IMR-90 (cell line): Measurements from ENCODE around the gene CARMIL1. TPM values are rescaled to one million over a fixed set of nuclear protein-coding genes. Genes with fewer than 3 reads are reported as not detected.

Experiments used
- ATAC-seq: fragments of 200-7000 bp; cut with Tn5 transposase; 2 replicates; pipeline ENCODE4 v1.9.1; 2020; ENCODE audit warnings: low read depth, mild to moderate bottlenecking, moderate library complexity
- BruUV-seq: library from RNA; stranded (reverse); fragments of 400-500 nt; replicated peaks from 2 replicates; lab custom pipeline; 2021; lab: Mats Ljungman, UMichigan
- CTCF ChIA-PET: fragments of 300-600 bp; formaldehyde crosslinking; extraction: SDS; loops from one replicate; lab custom pipeline; 2021; ENCODE audit warnings: antibody characterized with exemption; lab: Yijun Ruan, JAX
- POLR2A ChIA-PET: fragments of 300-600 bp; sonication (Branson Sonifier 250); formaldehyde crosslinking; loops from one replicate; lab custom pipeline; 2022; ENCODE audit warnings: antibody characterized with exemption; ENCODE audit not compliant: unreplicated experiment; lab: Charles Lee
- DNase-seq: peaks from one replicate; pipeline ENCODE4 v3.0.0; 2013
- H2AFZ ChIP-seq: replicated peaks from 2 replicates; pipeline ENCODE3; 2013; ENCODE audit warnings: low read length, mild to moderate bottlenecking; ENCODE audit not compliant: poor library complexity
- H2AK5ac ChIP-seq: 2 replicates; pipeline ENCODE4 v1.6.1; 2013; ENCODE audit warnings: low read depth, low read length, inconsistent platforms
- H2AK9ac ChIP-seq: replicated peaks from 2 replicates; pipeline ENCODE3; 2013; ENCODE audit warnings: mild to moderate bottlenecking, low read depth, low read length, moderate library complexity; ENCODE audit not compliant: poor library complexity
- H2BK120ac ChIP-seq: 2 replicates; pipeline ENCODE4 v1.6.1; 2013; ENCODE audit warnings: low read depth, low read length, inconsistent platforms
- H2BK15ac ChIP-seq: 3 replicates; pipeline ENCODE4 v1.6.1; 2013; ENCODE audit warnings: low read depth, low read length, inconsistent platforms
- H2BK20ac ChIP-seq: 2 replicates; pipeline ENCODE4 v1.6.1; 2013; ENCODE audit warnings: low read depth, mild to moderate bottlenecking, inconsistent platforms, low read length, moderate library complexity
- H2BK5ac ChIP-seq: 2 replicates; pipeline ENCODE4 v1.6.1; 2013; ENCODE audit warnings: mild to moderate bottlenecking, low read depth, low read length, inconsistent platforms; ENCODE audit not compliant: poor library complexity, severe bottlenecking
- H3K14ac ChIP-seq: replicated peaks from 2 replicates; pipeline ENCODE4 v1.6.1; 2013; ENCODE audit warnings: low read depth, low read length, inconsistent platforms
- H3K18ac ChIP-seq: 2 replicates; pipeline ENCODE4 v1.6.1; 2013; ENCODE audit warnings: low read depth, low read length, control low read depth
- H3K23ac ChIP-seq: 2 replicates; pipeline ENCODE4 v1.6.1; 2013; ENCODE audit warnings: low read depth, low read length, inconsistent platforms
- H3K27ac ChIP-seq: 2 replicates; pipeline ENCODE4 v1.5.1; 2013; ENCODE audit warnings: mild to moderate bottlenecking, control low read depth, low read length; ENCODE audit not compliant: insufficient read depth
- H3K27me3 ChIP-seq: 2 replicates; pipeline ENCODE4 v1.6.1; 2013; ENCODE audit warnings: low read length; ENCODE audit not compliant: control insufficient read depth, insufficient read depth
- H3K36me3 ChIP-seq: 2 replicates; pipeline ENCODE4 v1.6.1; 2013; ENCODE audit warnings: low read length, mixed read lengths; ENCODE audit not compliant: control insufficient read depth, insufficient read depth
- H3K4ac ChIP-seq: 2 replicates; pipeline ENCODE4 v1.6.1; 2013; ENCODE audit warnings: low read depth, low read length, inconsistent platforms
- H3K4me1 ChIP-seq: 2 replicates; pipeline ENCODE4 v1.6.1; 2013; ENCODE audit warnings: low read length, mixed read lengths; ENCODE audit not compliant: control insufficient read depth, insufficient read depth
- H3K4me2 ChIP-seq: 2 replicates; pipeline ENCODE4 v1.6.1; 2013; ENCODE audit warnings: low read depth, mild to moderate bottlenecking, control low read depth, low read length, moderate library complexity
- H3K4me3 ChIP-seq: 2 replicates; pipeline ENCODE4 v1.5.1; 2013; ENCODE audit warnings: low read depth, mild to moderate bottlenecking, control low read depth, low read length, moderate library complexity; ENCODE audit not compliant: insufficient read depth
- H3K56ac ChIP-seq: 2 replicates; pipeline ENCODE4 v1.6.1; 2013; ENCODE audit warnings: low read length, inconsistent platforms; ENCODE audit not compliant: insufficient read depth; ENCODE audit errors: extremely low read depth
- H3K79me1 ChIP-seq, 2 experiments: 2 replicates each; pipeline ENCODE4 v1.6.1; 2013; ENCODE audit warnings: low read length in 2 of 2, inconsistent platforms in 1 of 2, low read depth in 1 of 2
- H3K9ac ChIP-seq: 2 replicates; pipeline ENCODE4 v1.6.1; 2013; ENCODE audit warnings: low read depth, low read length, control low read depth
- H3K9me1 ChIP-seq: 2 replicates; pipeline ENCODE4 v1.6.1; 2013; ENCODE audit warnings: low read length, inconsistent platforms; ENCODE audit not compliant: insufficient read depth
- H3K9me3 ChIP-seq: 2 replicates; pipeline ENCODE4 v1.6.1; 2013; ENCODE audit warnings: low read length; ENCODE audit not compliant: control insufficient read depth, insufficient read depth
- H4K20me1 ChIP-seq: 2 replicates; pipeline ENCODE4 v1.6.1; 2013; ENCODE audit warnings: low read length, inconsistent platforms; ENCODE audit not compliant: insufficient read depth
- H4K5ac ChIP-seq: 2 replicates; pipeline ENCODE4 v1.6.1; 2013; ENCODE audit warnings: mild to moderate bottlenecking, low read depth, low read length, control low read depth
- H4K8ac ChIP-seq, 2 experiments: 2 replicates each; pipeline ENCODE4 v1.6.1; 2013; ENCODE audit warnings: low read depth in 2 of 2, low read length in 2 of 2, control low read depth in 1 of 2, inconsistent platforms in 1 of 2
- H4K91ac ChIP-seq: 2 replicates; pipeline ENCODE4 v1.6.1; 2013; ENCODE audit warnings: low read depth, low read length, inconsistent platforms; ENCODE audit not compliant: insufficient read depth
- CEBPB ChIP-seq: IDR thresholded peaks from 2 replicates; pipeline ENCODE4 v1.6.1; 2012; ENCODE audit warnings: low read depth, low read length, improper control_type of control experiment
- FOS ChIP-seq: fragments of 150-350 bp; IDR thresholded peaks from 2 replicates; pipeline ENCODE4 v1.6.1; 2016; ENCODE audit warnings: low read depth, low read length
- whole genome bisulfite sequencing, 2 experiments: methylation state at CpG; one replicate each; pipeline versions ENCODE4 v1.1.5 to v1.1.7; 2013; ENCODE audit warnings: missing lambda C conversion rate in 2 of 2; ENCODE audit not compliant: insufficient read length in 1 of 2; ENCODE audit errors: extremely low coverage in 2 of 2; 5-methylcytosine and 5-hydroxymethylcytosine counted together
- dilution Hi-C: fragments of 300-500 bp; cut with HindIII; formaldehyde crosslinking; loops from one replicate; pipeline ENCODE4 v1.14.3; 2018; ENCODE audit warnings: low sequenced_read_pairs; ENCODE audit not compliant: unreplicated experiment
- in situ Hi-C: fragments of 300-500 bp; cut with MboI; formaldehyde crosslinking; loops from 3 replicates; pipeline ENCODE4 v1.14.3; 2019; ENCODE audit warnings: low sequenced_read_pairs, inconsistent platforms, mixed read lengths
- intact Hi-C: fragments of 100-400 bp; cut with micrococcal nuclease; formaldehyde crosslinking; loops from 2 replicates; pipeline ENCODE4 v1.10.0; 2022
- polyA plus RNA-seq, 3 experiments: library from polyadenylated mRNA; depleted of rRNA; stranded (reverse); fragments of >200 nt; gene quantifications; 2 replicates each; pipeline ENCODE4 v1.2.3, GENCODE V29; 2012; ENCODE audit warnings: low replicate concordance in 1 of 3
- total RNA-seq: library from RNA; depleted of rRNA; stranded (reverse); fragments of >200 nt; gene quantifications from 2 replicates; pipeline ENCODE4 v1.2.3, GENCODE V29; 2012

Gene CARMIL1
- total and polyA plus RNA-seq, 2 of the 4 experiments (the other 2 are of a cell fraction) = 1.3 to 2.9 TPM

GRCh38 chr6:25343984-25344383 is 64.8 kb downstream of the CARMIL1 start:
- Histone ChIP-seq H2BK5ac (no peak overlapping the region), H3K23ac (no peak overlapping the region), H4K5ac (no peak overlapping the region), H2BK120ac (no peak overlapping the region), H3K27me3 (no peaks in the 10 kb centered on the region), H3K18ac (no peak overlapping the region), H2BK15ac (no peak overlapping the region), H3K56ac (no peak overlapping the region), H3K9me3 (no peaks in the 10 kb centered on the region), H3K27ac (no peak overlapping the region), H3K14ac (no peak overlapping the region), H2BK20ac (no peak overlapping the region), H4K91ac (no peak overlapping the region), H3K36me3 (no peaks in the 10 kb centered on the region), H3K4ac (no peak overlapping the region), H4K8ac (no peak overlapping the region), H3K9ac (no peak overlapping the region), H3K9me1 (peaks cover 3% of the 10 kb centered on the region; the same call in 1 of the 2 replicates), H2AFZ (no peak overlapping the region), H4K20me1 (no peaks in the 10 kb centered on the region), H3K4me1 (no peaks in the 10 kb centered on the region), H3K79me1 (peaks cover 0 to 6% of the 10 kb centered on the region in 2 experiments; a peak in 1 of 4 replicates), H2AK5ac (no peak overlapping the region), H3K4me3 (no peak overlapping the region), H2AK9ac (no peak overlapping the region), H3K4me2 (no peak overlapping the region)
- ATAC-seq (no peak), DNase-seq (no peak)
- 71% methylated on average over 6 of the region's 7 CpGs; no CpG with 5 or more reads in 1 of the 2 experiments for WGBS, 2 experiments
- POLR2A ChIA-PET = no interaction called here
- in situ Hi-C loops (no loop called here), dilution Hi-C loops (no loop called here), intact Hi-C loops (no loop called here)
- BruUV-seq = no TSS peak
- TF ChIP-seq CEBPB = no peak
- TF ChIP-seq FOS = no peak
- CTCF ChIA-PET = no interaction called here
